IPS DF 19.7 (cell line): ENCODE results near the gene PDE4D.

Source experiments
- DNase-seq: peaks from one replicate; pipeline ENCODE4 v3.0.0-alpha.2; 2013; ENCODE audit warnings: low read depth, low spot score

The PDE4D gene

GRCh38 chr5:59182760-59183159, 710.8 kb downstream of the PDE4D start:
- DNase-seq: peak; percentile 17

- DNase-seq: no peak
Observed at GRCh38 chr5:59180515-59180914, 713.0 kb downstream of the PDE4D start.

- DNase-seq: no peak
Observed at GRCh38 chr5:59179704-59180103, 713.8 kb downstream of the PDE4D start.

- no peak for DNase-seq
Observed at GRCh38 chr5:59178482-59178881, 715.0 kb downstream of the PDE4D start.

DNA sequence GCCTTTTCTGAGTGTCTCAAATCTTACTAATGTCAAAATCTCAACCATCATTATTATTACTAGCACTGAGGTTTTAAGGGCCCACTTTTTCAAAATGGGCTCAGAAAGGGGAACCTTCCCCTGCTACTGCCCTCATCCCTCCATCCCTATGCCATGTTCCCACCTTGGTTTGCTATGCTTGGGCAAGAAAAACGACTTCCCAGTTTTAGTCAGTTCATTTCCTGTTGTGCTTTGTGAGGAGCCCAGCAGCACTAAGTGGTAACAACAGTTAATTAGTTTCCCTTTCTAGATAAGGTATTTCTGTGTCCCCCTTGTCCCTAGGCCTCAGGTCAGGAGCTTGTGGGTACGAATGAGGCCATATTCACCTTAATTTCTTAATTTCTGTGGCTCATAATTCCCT, 715.5 kb downstream of the PDE4D start:
- DNase-seq: no peak

- DNase-seq: no peak
Observed at GRCh38 chr5:59177644-59178043, 715.9 kb downstream of the PDE4D start.

DNA sequence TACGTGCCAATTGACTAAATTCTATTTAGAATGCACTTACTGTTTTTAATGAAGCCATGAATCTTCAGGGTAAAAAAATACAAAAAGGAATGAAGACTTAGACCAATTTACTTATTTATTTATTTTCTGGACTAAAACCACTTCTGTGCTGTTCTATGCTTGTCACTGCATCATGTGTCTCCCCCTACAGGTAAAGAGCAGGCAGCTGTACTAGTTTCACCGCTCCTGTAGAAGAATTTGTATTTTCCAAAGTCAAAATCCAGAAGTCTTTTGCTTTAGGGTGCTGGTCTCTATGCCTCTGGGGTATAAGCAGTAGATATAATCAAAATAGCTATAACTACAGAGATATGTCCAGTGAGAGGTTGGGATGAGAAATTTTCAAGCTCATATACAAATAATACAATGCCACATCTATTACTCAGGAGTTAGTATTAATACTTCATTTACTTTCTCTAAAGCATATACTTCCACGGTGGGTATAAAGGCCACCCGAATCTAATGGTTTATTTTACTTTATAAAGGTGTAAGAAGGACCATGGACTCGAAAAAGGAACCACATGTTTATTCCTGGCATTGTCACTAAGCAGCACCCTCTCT, 719.2 kb downstream of the PDE4D start:
- DNase-seq: no peak

DNA sequence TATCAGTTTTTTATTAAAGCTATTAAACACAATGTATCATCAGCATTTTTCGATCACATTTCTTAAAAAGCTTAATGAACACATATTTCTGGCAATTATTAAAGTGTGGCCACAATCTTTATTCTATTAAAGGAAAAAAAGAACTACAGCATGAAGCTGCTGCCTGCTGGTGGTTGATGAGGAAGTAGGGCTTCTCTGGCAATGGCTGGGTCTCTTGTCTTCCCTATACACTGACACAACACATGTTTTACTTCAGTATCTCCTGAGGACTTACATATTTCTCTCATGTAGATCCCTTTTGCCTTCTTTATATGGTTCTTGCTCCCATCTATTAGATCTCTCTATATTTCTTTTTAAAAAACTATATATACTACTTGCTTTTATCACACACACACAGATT, 719.9 kb downstream of the PDE4D start:
- DNase-seq: no peak

- no peak for DNase-seq
Observed at GRCh38 chr5:59171131-59171530, 722.4 kb downstream of the PDE4D start.

DNA sequence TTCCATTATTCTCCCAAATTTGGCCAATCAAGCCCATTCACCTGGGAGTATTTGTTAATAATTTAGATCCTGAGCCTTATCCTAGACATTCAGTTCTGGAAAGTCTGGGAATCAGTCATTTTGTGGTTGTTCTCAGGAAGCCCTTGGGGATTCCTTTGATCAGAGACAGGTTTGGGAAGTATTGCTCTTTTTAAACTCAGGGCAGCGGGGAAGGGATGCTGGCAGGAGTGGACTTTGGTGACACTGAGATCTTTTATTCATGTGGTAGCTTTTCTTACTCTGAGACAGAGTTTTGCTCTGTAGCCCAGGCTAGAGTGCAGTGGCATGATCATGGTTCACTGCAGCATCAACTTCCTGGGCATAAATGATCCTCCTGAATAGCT, 723.8 kb downstream of the PDE4D start:
- no peak for DNase-seq

- no peak for DNase-seq
Observed at GRCh38 chr5:59169081-59169767, 724.3 kb downstream of the PDE4D start.

DNA sequence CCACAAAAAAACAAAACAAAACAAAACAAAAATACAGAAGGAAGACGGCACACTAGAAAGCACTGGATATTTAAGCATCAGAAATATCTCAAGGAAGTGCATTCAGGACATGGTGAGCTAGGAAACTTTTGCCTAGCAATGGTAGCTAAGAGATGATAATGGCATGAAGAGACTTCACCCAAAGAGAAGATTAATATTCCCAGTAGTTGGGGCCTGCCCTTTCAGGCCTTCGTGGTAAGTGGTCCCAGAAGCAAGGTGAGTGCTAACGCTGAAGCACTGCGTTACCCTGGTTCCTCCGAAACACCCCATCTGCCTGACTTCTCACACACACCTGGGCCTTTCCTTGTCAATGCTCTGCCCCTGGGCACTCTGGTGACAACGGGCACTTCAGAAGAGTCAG, 725.5 kb downstream of the PDE4D start:
- no peak for DNase-seq

DNA sequence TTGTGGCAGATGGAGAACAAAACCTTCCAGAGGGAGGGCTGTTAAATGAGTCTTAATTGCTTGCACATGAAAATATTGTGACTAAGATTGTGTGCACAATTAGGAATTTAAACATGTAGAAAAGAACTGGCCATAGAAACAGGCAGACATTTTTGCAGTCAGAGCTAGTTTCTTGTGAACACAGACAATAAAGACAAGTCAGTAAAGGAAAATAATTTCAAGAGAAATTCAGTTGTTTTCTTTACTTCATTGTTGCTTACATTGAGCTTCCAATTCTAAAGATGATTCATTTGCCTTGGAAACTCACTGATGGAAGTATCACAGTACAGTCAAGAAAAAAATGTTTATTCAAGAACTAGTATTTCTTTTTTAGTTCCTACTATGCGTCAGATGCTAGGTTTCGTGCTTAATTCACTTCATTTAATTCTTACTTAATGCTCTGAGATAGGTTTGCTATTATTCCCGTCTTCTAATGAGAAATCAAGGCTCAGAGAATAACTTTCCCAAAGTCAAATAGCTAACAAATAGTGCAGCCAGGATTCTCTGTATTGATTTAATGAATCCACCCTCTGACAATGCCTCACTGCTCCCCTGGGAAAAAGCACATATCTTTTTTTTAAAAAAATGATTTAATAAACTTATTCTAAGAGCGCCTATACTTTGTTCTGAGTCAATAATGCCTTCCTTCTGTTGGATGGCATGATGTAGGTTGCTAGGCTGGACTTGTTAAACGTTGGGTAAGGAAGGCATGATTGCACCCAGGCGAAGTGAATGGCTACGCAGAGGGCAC, 729.3 kb downstream of the PDE4D start:
- DNase-seq: no peak

GRCh38 chr5:59161221-59162105, 732.1 kb downstream of the PDE4D start:
- no peak for DNase-seq

DNA sequence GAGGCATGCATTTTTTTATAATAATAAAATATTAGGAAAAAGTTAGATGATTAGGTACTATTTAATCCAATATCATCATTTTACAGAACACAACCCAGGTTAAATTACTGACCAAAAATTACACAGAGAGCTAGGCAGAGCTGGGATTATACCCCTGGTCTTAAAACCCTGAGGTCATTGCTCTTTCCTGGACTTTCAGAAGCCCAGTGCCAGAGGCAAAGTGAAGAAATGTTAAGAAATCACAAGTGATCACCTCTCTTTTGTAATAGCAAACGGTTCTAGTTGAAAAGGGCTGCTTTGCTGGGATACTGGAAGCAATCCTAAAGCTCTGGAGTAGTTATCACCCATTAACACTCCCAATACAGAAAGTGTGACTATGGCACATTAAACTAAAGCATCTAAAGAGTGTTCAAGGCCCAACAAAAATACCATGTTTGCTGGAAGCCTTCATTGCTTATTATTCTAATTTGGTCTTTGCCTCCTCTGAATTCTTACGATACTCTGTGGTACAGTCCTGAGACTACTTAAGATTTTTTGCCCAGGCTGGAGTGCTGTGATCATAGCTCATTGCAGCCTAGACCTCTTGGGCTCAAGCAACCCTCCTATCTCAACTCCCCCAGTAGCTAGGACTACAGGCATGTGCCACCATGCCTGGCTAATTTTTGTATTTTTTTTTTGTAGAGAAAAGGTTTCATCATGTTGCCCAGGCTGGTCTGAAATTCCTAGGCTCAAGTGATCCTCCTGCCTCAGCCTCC, 734.7 kb downstream of the PDE4D start:
- no peak for DNase-seq

DNA sequence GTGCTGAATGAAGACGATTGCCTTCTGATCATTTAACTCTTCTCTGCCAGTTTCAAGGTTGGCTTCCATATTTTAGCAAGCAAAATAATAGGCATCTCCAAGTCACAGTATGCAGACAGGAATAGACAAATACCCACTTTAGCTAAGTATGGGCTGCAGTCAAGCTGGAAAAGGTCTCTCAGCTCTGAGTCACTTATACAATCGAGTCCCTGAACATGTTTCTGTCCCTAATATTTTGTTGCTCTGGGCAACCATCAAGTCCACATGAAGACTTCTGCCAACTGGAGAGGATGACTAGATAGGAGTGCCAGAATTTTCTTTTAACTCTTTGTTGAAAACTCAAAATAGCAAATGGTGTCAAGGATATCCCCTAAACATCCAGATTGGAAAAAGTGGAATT, 735.4 kb downstream of the PDE4D start:
- DNase-seq: no peak

GRCh38 chr5:59157068-59157467, 736.5 kb downstream of the PDE4D start:
- no peak for DNase-seq

GRCh38 chr5:59152701-59153245, 740.8 kb downstream of the PDE4D start:
- no peak for DNase-seq

- DNase-seq: no peak
Observed at GRCh38 chr5:59151162-59151889, 742.2 kb downstream of the PDE4D start.

DNA sequence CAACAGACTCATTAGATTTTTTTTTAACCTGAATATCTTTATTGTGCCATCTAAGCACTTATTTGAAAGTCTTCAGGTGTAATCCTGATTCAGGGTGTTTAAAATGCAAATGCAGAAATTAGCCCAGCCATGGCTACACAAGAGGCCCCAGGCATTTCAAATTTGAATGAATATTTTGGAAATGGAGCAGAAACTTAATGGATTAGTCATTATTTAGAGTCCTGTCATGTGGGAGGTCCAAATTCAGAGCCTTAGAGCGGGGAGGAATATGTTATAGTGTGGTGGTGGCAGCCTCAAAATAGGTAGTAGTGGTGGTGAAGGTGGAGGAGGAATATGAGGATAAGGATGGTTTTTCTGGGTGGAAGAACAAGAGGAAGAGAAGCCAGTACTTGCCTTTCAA, 743.7 kb downstream of the PDE4D start:
- DNase-seq: no peak
